H1 (cell line): ENCODE data around the gene HDAC7. TPM values are rescaled to one million over a fixed set of nuclear protein-coding genes. Genes with fewer than 3 reads are reported as not detected.

Experiments
- CTCF ChIA-PET: fragments of 300-600 bp; sonication (Branson Sonifier 250); formaldehyde crosslinking; loops from one replicate; lab custom pipeline; 2021; ENCODE audit not compliant: partially characterized antibody; lab: Charles Lee
- POLR2A ChIA-PET: fragments of 300-600 bp; sonication (Branson Sonifier 250); formaldehyde crosslinking; loops from one replicate; lab custom pipeline; 2021; ENCODE audit warnings: inconsistent platforms; ENCODE audit not compliant: partially characterized antibody; lab: Charles Lee
- DNase-seq, 2 experiments: peaks; one replicate each; pipeline versions ENCODE4 v3.0.0 to v3.0.0-alpha.2; 2010 to 2022; ENCODE audit warnings: low spot score in 2 of 2, low read depth in 1 of 2, mixed read lengths in 1 of 2
- FAIRE-seq: peaks from 2 replicates; lab custom pipeline; 2011; peaks lifted over from hg19 to GRCh38; lab: Jason Lieb, UNC
- H2AFZ ChIP-seq: 2 replicates; pipeline ENCODE4 v1.8.1; 2012; ENCODE audit warnings: low read length, inconsistent platforms
- H2AK5ac ChIP-seq: 2 replicates; pipeline ENCODE4 v1.6.1; 2013; ENCODE audit warnings: low read depth, low read length
- H2BK120ac ChIP-seq: replicated peaks from 2 replicates; pipeline ENCODE3; 2013; ENCODE audit warnings: low read depth, low read length, inconsistent platforms
- H2BK12ac ChIP-seq: 2 replicates; pipeline ENCODE4 v1.6.1; 2013; ENCODE audit warnings: low read depth, low read length
- H2BK15ac ChIP-seq: 2 replicates; pipeline ENCODE4 v1.6.1; 2013; ENCODE audit warnings: low read length
- H2BK20ac ChIP-seq: 2 replicates; pipeline ENCODE4 v1.6.1; 2013; ENCODE audit warnings: low read length
- H2BK5ac ChIP-seq: 2 replicates; pipeline ENCODE4 v1.6.1; 2013; ENCODE audit warnings: low read depth, low read length
- H3K14ac ChIP-seq: 2 replicates; pipeline ENCODE4 v1.6.1; 2013; ENCODE audit warnings: inconsistent platforms; ENCODE audit not compliant: insufficient read length
- H3K18ac ChIP-seq: 2 replicates; pipeline ENCODE4 v1.6.1; 2013; ENCODE audit warnings: low read length; ENCODE audit errors: extremely low read depth
- H3K23ac ChIP-seq: 2 replicates; pipeline ENCODE4 v1.6.1; 2013; ENCODE audit warnings: inconsistent platforms; ENCODE audit not compliant: insufficient read length
- H3K23me2 ChIP-seq: 2 replicates; pipeline ENCODE4 v1.6.1; 2013; ENCODE audit warnings: low read depth, low read length
- H3K27ac ChIP-seq: 2 replicates; pipeline ENCODE4 v1.6.1; 2011; ENCODE audit warnings: low read depth, low read length, inconsistent platforms
- H3K27me3 ChIP-seq, 4 experiments: replicated peaks in 1 of 4; 1 replicate in 1 of 4; 2 replicates in 3 of 4; pipeline versions ENCODE4 v1.6.1 to v1.8.1; 2011 to 2013; ENCODE audit warnings: low read length in 3 of 4, mild to moderate bottlenecking in 3 of 4, inconsistent platforms in 2 of 4, mixed read lengths in 2 of 4, moderate library complexity in 1 of 4; ENCODE audit not compliant: control insufficient read depth in 3 of 4, insufficient read depth in 3 of 4; ENCODE audit errors: extremely low read depth in 1 of 4
- H3K36me3 ChIP-seq, 4 experiments: 2 replicates each; pipeline versions ENCODE4 v1.6.1 to v1.8.1; 2011 to 2013; ENCODE audit warnings: mild to moderate bottlenecking in 4 of 4, low read length in 3 of 4, moderate library complexity in 2 of 4, control low read depth in 1 of 4, inconsistent platforms in 1 of 4; ENCODE audit not compliant: insufficient read depth in 4 of 4, control insufficient read depth in 2 of 4
- H3K4ac ChIP-seq: replicated peaks from 2 replicates; pipeline ENCODE3; 2013; ENCODE audit warnings: low read length, low read depth, mixed read lengths, inconsistent platforms; ENCODE audit not compliant: insufficient read length
- H3K4me1 ChIP-seq, 4 experiments: replicated peaks in 1 of 4; 1 replicate in 1 of 4; 2 replicates in 3 of 4; pipeline versions ENCODE4 v1.6.1 to v1.8.1; 2011 to 2013; ENCODE audit warnings: low read length in 3 of 4, inconsistent platforms in 2 of 4, mixed read lengths in 1 of 4; ENCODE audit not compliant: insufficient read depth in 4 of 4, control insufficient read depth in 3 of 4
- H3K4me2 ChIP-seq, 2 experiments: 2 replicates each; pipeline versions ENCODE4 v1.6.1 to v1.8.1; 2011 to 2013; ENCODE audit warnings: low read depth in 2 of 2, low read length in 2 of 2, control low read depth in 1 of 2, inconsistent platforms in 1 of 2, mild to moderate bottlenecking in 1 of 2; ENCODE audit not compliant: insufficient read depth in 1 of 2
- H3K4me3 ChIP-seq, 4 experiments: fragments of 200-600, 300-600 bp in 1 of 4; sonication (generic), shearing (Covaris generic), sonication (Bioruptor Twin) in 1 of 4; 2 replicates each; pipeline versions ENCODE4 v1.5.1 to v1.8.1; 2011 to 2016; ENCODE audit warnings: low read length in 4 of 4, low read depth in 3 of 4, control low read depth in 2 of 4, inconsistent platforms in 2 of 4, mild to moderate bottlenecking in 2 of 4, mixed read lengths in 1 of 4, moderate library complexity in 1 of 4; ENCODE audit not compliant: insufficient read depth in 2 of 4; ENCODE audit errors: extremely low read depth in 1 of 4
- H3K56ac ChIP-seq: replicated peaks from 2 replicates; pipeline ENCODE3; 2013; ENCODE audit warnings: low read depth, mild to moderate bottlenecking, mixed read lengths, low read length, inconsistent platforms; ENCODE audit not compliant: insufficient read length
- H3K79me1 ChIP-seq: 2 replicates; pipeline ENCODE4 v1.6.1; 2013; ENCODE audit warnings: low read depth, low read length, control low read depth
- H3K79me2 ChIP-seq, 2 experiments: 2 replicates each; pipeline versions ENCODE4 v1.6.1 to v1.8.1; 2012 to 2013; ENCODE audit warnings: low read length in 2 of 2, mild to moderate bottlenecking in 2 of 2, inconsistent platforms in 1 of 2; ENCODE audit not compliant: insufficient read depth in 2 of 2, control insufficient read depth in 1 of 2
- H3K9ac ChIP-seq, 4 experiments: replicated peaks in 1 of 4; 1 replicate in 1 of 4; 2 replicates in 3 of 4; pipeline versions ENCODE4 v1.6.1 to v1.8.1; 2011 to 2013; ENCODE audit warnings: low read depth in 3 of 4, low read length in 3 of 4, control low read depth in 2 of 4, mild to moderate bottlenecking in 2 of 4, moderate library complexity in 2 of 4, inconsistent platforms in 1 of 4; ENCODE audit errors: extremely low read depth in 1 of 4
- H3K9me3 ChIP-seq, 2 experiments: 2 replicates each; pipeline versions ENCODE4 v1.6.1 to v1.8.1; 2012 to 2013; ENCODE audit warnings: mild to moderate bottlenecking in 2 of 2, moderate library complexity in 2 of 2, control low read depth in 1 of 2, inconsistent platforms in 1 of 2, low read depth in 1 of 2, low read length in 1 of 2, mixed read lengths in 1 of 2; ENCODE audit not compliant: insufficient read depth in 2 of 2
- H4K20me1 ChIP-seq, 2 experiments: replicated peaks in 1 of 2; 2 replicates each; pipeline versions ENCODE3 to v1.8.1; 2011 to 2013; ENCODE audit warnings: inconsistent platforms in 2 of 2, low read length in 2 of 2, mild to moderate bottlenecking in 1 of 2; ENCODE audit not compliant: insufficient read depth in 2 of 2, control insufficient read depth in 1 of 2
- H4K5ac ChIP-seq: 2 replicates; pipeline ENCODE4 v1.6.1; 2013; ENCODE audit warnings: low read length, low read depth, mixed read lengths, inconsistent platforms; ENCODE audit not compliant: insufficient read length
- H4K8ac ChIP-seq: 2 replicates; pipeline ENCODE4 v1.8.0; 2013; ENCODE audit warnings: mild to moderate bottlenecking, moderate library complexity, low read length, inconsistent platforms; ENCODE audit not compliant: insufficient read depth; ENCODE audit errors: extremely low read depth
- H4K91ac ChIP-seq: replicated peaks from 2 replicates; pipeline ENCODE3; 2013; ENCODE audit warnings: low read length, mixed read lengths, inconsistent platforms; ENCODE audit not compliant: insufficient read length
- ASH2L ChIP-seq: fragments of 200-600, 300-600 bp; sonication (generic); IDR thresholded peaks from one replicate; pipeline ENCODE4 v1.7.1; 2017; ENCODE audit warnings: low read length
- JUND ChIP-seq: IDR thresholded peaks from 2 replicates; pipeline ENCODE4 v1.6.1; 2011; ENCODE audit warnings: mild to moderate bottlenecking, improper control_type of control experiment, low read length
- KDM5A ChIP-seq: fragments of 200-600 bp; IDR thresholded peaks from 2 replicates; pipeline ENCODE4 v1.7.1; 2012; ENCODE audit warnings: mild to moderate bottlenecking, low read length, inconsistent platforms, mixed read lengths
- RFX5 ChIP-seq: IDR thresholded peaks from 2 replicates; pipeline ENCODE4 v1.6.1; 2011; ENCODE audit warnings: low read depth, low read length, improper control_type of control experiment, borderline replicate concordance
- RNF2 ChIP-seq: fragments of 200-900, 300-1000 bp; sonication (generic); IDR thresholded peaks from 2 replicates; pipeline ENCODE4 v1.7.1; 2016; ENCODE audit warnings: borderline replicate concordance, low read depth, mild to moderate bottlenecking, antibody characterized with exemption, low read length; ENCODE audit not compliant: poor library complexity, severe bottlenecking; ENCODE audit errors: missing control alignments
- TCF12 ChIP-seq: IDR thresholded peaks from 2 replicates; pipeline ENCODE4 v1.6.1; 2011; ENCODE audit warnings: low read depth, mild to moderate bottlenecking, low read length
- TEAD4 ChIP-seq: IDR thresholded peaks from 2 replicates; pipeline ENCODE4 v1.6.1; 2012; ENCODE audit warnings: low read depth, low read length, inconsistent platforms, mixed read lengths
- WGBS, 2 experiments: shearing (Covaris generic) in 1 of 2; methylation state at CpG; one replicate each; pipeline versions ENCODE4 v1.1.6 to v1.1.7; 2013 to 2015; ENCODE audit warnings: low lambda C conversion rate in 2 of 2, mixed read lengths in 2 of 2, inconsistent platforms in 1 of 2, low coverage in 1 of 2, missing lambda C conversion rate in 1 of 2; ENCODE audit not compliant: insufficient replicate concordance in 2 of 2, insufficient coverage in 1 of 2, insufficient read length in 1 of 2; ENCODE audit errors: extremely low coverage in 1 of 2, missing lambda C conversion rate in 1 of 2; 5-methylcytosine and 5-hydroxymethylcytosine counted together
- polyA plus RNA-seq, 7 experiments: library from polyadenylated mRNA; depleted of rRNA in 3 of 7; stranded (reverse) in 5 of 7; unstranded in 2 of 7; fragments of >200 nt in 5 of 7; fragments of 200-250 nt in 2 of 7; gene quantifications; 1 replicate in 5 of 7; 2 replicates in 1 of 7; 4 replicates in 1 of 7; pipeline versions ENCODE4 v1.2.1 to v1.2.3, GENCODE V29; 2011 to 2013; ENCODE audit warnings: missing spikeins in 2 of 7, mixed read lengths in 2 of 7
- total RNA-seq: library from RNA; stranded (reverse); fragmentation: NEBNext Ultra II Directional; extraction: Animal tissue kit (Norgen Biotek cat#: 25700); gene quantifications from 2 replicates; pipeline ENCODE4 v1.2.1, GENCODE V29; 2021

The HDAC7 gene
- total and polyA plus RNA-seq, 2 of the 8 experiments (the other 6 are each of a cell fraction or from before 2014, with no cell fraction given), result 25.5 to 84.9 TPM

GRCh38 chr12:47843226-47843980, 23.7 kb upstream of the HDAC7 start:
- H4K91ac ChIP-seq, result no peak overlapping the region
- H3K56ac ChIP-seq, result no peak overlapping the region
- H2BK20ac ChIP-seq, result no peak overlapping the region
- no peak overlapping the region for H3K4ac ChIP-seq
- no peak overlapping the region for H2BK5ac ChIP-seq
- no peaks in the 10 kb centered on the region for H3K36me3 ChIP-seq
- no peak for FAIRE-seq
- 82% methylated on average over 22 of the region's 25 CpGs; no CpG with 5 or more reads in 1 of the 2 experiments for WGBS, 2 experiments
- no peak overlapping the region; the same call in 1 of the 2 replicates for H2BK15ac ChIP-seq
- H3K9me3 ChIP-seq, result no peaks in the 10 kb centered on the region
- no peaks in the 10 kb centered on the region for H4K20me1 ChIP-seq
- ChIA-PET CTCF (interaction anchor here (0.9 to 30.5 kb wide), 12 partner anchors 9 to 330 kb away, joined by 3 to 2001 read pairs (median 5); partner anchors contain the start of genes HDAC7, RAPGEF3, SLC48A1 and TMEM106C), POLR2A (interaction anchor here (1.0 to 28.4 kb wide), 5 partner anchors 10 to 107 kb away, joined by 3 to 480 read pairs (median 4); partner anchors contain the start of gene HDAC7)
- no peak overlapping the region for H3K23ac ChIP-seq
- no peak overlapping the region for H3K9ac ChIP-seq
- peak overlapping the region; percentile 26 for H4K8ac ChIP-seq
- H3K79me2 ChIP-seq, result no peaks in the 10 kb centered on the region
- TF ChIP-seq ASH2L (peak; percentile 28), RFX5 (no peak), JUND (peak; percentile 56; the same call in 1 of the 2 replicates), TCF12 (0 out of 2 replicates have a peak, but pooled peaks have one; percentile 43), RNF2 (no peak), TEAD4 (peak; percentile 87), KDM5A (no peak)
- H3K14ac ChIP-seq, result no peak overlapping the region
- no peak for DNase-seq
- H3K27me3 ChIP-seq, result no peaks in the 10 kb centered on the region; a peak in 2 of 7 replicates
- H3K4me2 ChIP-seq, result no peak overlapping the region
- H3K79me1 ChIP-seq, result no peaks in the 10 kb centered on the region; the same call in 1 of the 2 replicates
- H3K4me1 ChIP-seq, result peaks cover 0 to 22% (median 4%) of the 10 kb centered on the region in 4 experiments; a peak in 6 of 7 replicates
- peak overlapping the region; percentile 10; the same call in 1 of the 2 replicates for H2BK12ac ChIP-seq
- H2AFZ ChIP-seq, result no peak overlapping the region
- no peak overlapping the region for H3K4me3 ChIP-seq
- no peak overlapping the region for H2BK120ac ChIP-seq
- no peak overlapping the region for H2AK5ac ChIP-seq
- H3K23me2 ChIP-seq, result no peaks in the 10 kb centered on the region
- H3K18ac ChIP-seq, result no peak overlapping the region
- no peak overlapping the region for H3K27ac ChIP-seq
- no peak overlapping the region for H4K5ac ChIP-seq
